Natural killer cell (primary cell): ENCODE measurements around the gene POLE4. TPM values are rescaled to one million over a fixed set of nuclear protein-coding genes. Genes with fewer than 3 reads are reported as not detected.

Source experiments
- ATAC-seq, 3 donors: fragments of 150-1000 bp in 2 of 3; fragments of 200-7000 bp in 1 of 3; cut with Tn5 transposase; 1 replicate in 1 of 3; 2 replicates in 2 of 3; pipeline ENCODE4 v1.10.0; 2021; ENCODE audit warnings: mild to moderate bottlenecking in 2 of 3, moderate library complexity in 2 of 3
- DNase-seq, 2 donors: peaks; one replicate each; pipeline versions ENCODE4 v3.0.0 to v3.0.0-alpha.2; 2013 to 2021; ENCODE audit warnings: mixed read lengths in 1 of 2
- H3K27ac ChIP-seq: one replicate; pipeline ENCODE4 v1.5.1; 2013; ENCODE audit warnings: mild to moderate bottlenecking, low read length
- H3K27me3 ChIP-seq: one replicate; pipeline ENCODE4 v1.6.1; 2013; ENCODE audit warnings: low read length; ENCODE audit not compliant: control insufficient read depth, insufficient read depth
- H3K36me3 ChIP-seq: one replicate; pipeline ENCODE4 v1.6.1; 2013; ENCODE audit warnings: low read length; ENCODE audit not compliant: control insufficient read depth, insufficient read depth
- H3K4me1 ChIP-seq: one replicate; pipeline ENCODE4 v1.6.1; 2013; ENCODE audit warnings: low read length; ENCODE audit not compliant: control insufficient read depth, insufficient read depth
- H3K4me3 ChIP-seq: one replicate; pipeline ENCODE4 v1.5.1; 2013; ENCODE audit warnings: low read length
- H3K9me3 ChIP-seq: one replicate; pipeline ENCODE4 v1.6.1; 2013; ENCODE audit warnings: low read length; ENCODE audit not compliant: control insufficient read depth, insufficient read depth
- H3K27ac Mint-ChIP-seq, 2 donors: one replicate each; pipeline ENCODE4 v1.8.0; 2022; ENCODE audit warnings: mild to moderate bottlenecking in 2 of 2, mixed read lengths in 2 of 2, moderate library complexity in 1 of 2
- H3K27me3 Mint-ChIP-seq, 2 donors: one replicate each; pipeline ENCODE4 v1.8.0; 2022; ENCODE audit warnings: low read depth in 2 of 2, mixed read lengths in 2 of 2
- H3K36me3 Mint-ChIP-seq: one replicate; pipeline ENCODE4 v1.8.0; 2022; ENCODE audit warnings: mixed read lengths
- H3K4me1 Mint-ChIP-seq, 2 donors: one replicate each; pipeline ENCODE4 v1.8.0; 2022; ENCODE audit warnings: mixed read lengths in 2 of 2
- H3K4me3 Mint-ChIP-seq: one replicate; pipeline ENCODE4 v1.8.0; 2022; ENCODE audit warnings: mild to moderate bottlenecking, moderate library complexity, mixed read lengths
- H3K9me3 Mint-ChIP-seq, 2 donors: one replicate each; pipeline ENCODE4 v1.8.0; 2022; ENCODE audit warnings: mixed read lengths in 2 of 2
- WGBS: methylation state at CpG from one replicate; pipeline ENCODE4 v1.1.7; 2013; ENCODE audit warnings: missing lambda C conversion rate; ENCODE audit not compliant: insufficient coverage; 5-methylcytosine and 5-hydroxymethylcytosine counted together
- intact Hi-C: fragments of 100-400 bp; cut with micrococcal nuclease; formaldehyde crosslinking; loops from one replicate; pipeline ENCODE4 v1.14.2; 2022
- total RNA-seq, 4 donors: library from RNA; stranded (reverse); fragments of 120-200 nt in 1 of 4; gene quantifications; one replicate each; pipeline versions ENCODE4 v1.2.3 to v1.2.4, GENCODE V29; 2013 to 2022
- TF ChIP-seq, protein P1 (sequence below): fragments of 200-600 bp; IDR thresholded peaks from one replicate; pipeline ENCODE4 v1.8.0; 2022; ENCODE audit warnings: antibody characterized with exemption

Gene POLE4
- total RNA-seq, 3 donors from 2014 or later (not counting 1 experiment from before 2014, with no cell fraction given) = 31.1 to 35.3 (median 34.4) TPM

DNA sequence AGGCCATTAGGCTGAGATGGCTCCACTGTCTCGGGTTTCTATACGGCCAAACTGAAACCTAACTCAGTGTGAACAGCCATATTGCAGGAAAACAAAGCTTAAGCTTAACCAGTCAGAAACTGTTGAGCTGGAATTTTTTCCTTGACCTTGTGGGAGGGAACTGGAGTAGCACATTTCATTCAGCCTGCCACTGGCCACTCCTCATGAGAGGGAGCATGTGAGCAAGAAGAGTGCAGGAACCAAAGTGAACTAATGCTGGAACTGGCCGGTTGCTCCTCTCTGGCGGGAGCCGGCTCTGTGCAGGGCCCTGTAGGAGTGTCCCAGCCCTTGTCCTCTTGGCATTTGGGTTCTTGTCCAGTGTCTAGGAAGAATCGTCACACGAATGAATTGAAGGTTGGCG is 5.9 kb upstream of the POLE4 start:
- H3K27ac ChIP-seq = no peak overlapping the region
- ATAC-seq (no peak), DNase-seq (no peak)
- Mint-ChIP-seq H3K27ac (no peak overlapping the region), H3K4me3 (no peak overlapping the region), H3K9me3 (no peaks in the 10 kb centered on the region), H3K27me3 (peaks cover 3 to 26% of the 10 kb centered on the region in 2 donors), H3K4me1 (peaks cover 0 to 5% of the 10 kb centered on the region in 2 donors), H3K36me3 (no peaks in the 10 kb centered on the region)
- intact Hi-C loops = no loop called here
- H3K36me3 ChIP-seq = no peaks in the 10 kb centered on the region
- H3K27me3 ChIP-seq = no peaks in the 10 kb centered on the region
- WGBS = 95% methylated on average over 8 of the region's 8 CpGs
- no peaks in the 10 kb centered on the region for H3K4me1 ChIP-seq
- no peak overlapping the region for H3K4me3 ChIP-seq
- no peaks in the 10 kb centered on the region for H3K9me3 ChIP-seq
- TF ChIP-seq, protein P1, sequence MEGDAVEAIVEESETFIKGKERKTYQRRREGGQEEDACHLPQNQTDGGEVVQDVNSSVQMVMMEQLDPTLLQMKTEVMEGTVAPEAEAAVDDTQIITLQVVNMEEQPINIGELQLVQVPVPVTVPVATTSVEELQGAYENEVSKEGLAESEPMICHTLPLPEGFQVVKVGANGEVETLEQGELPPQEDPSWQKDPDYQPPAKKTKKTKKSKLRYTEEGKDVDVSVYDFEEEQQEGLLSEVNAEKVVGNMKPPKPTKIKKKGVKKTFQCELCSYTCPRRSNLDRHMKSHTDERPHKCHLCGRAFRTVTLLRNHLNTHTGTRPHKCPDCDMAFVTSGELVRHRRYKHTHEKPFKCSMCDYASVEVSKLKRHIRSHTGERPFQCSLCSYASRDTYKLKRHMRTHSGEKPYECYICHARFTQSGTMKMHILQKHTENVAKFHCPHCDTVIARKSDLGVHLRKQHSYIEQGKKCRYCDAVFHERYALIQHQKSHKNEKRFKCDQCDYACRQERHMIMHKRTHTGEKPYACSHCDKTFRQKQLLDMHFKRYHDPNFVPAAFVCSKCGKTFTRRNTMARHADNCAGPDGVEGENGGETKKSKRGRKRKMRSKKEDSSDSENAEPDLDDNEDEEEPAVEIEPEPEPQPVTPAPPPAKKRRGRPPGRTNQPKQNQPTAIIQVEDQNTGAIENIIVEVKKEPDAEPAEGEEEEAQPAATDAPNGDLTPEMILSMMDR = no peak

DNA sequence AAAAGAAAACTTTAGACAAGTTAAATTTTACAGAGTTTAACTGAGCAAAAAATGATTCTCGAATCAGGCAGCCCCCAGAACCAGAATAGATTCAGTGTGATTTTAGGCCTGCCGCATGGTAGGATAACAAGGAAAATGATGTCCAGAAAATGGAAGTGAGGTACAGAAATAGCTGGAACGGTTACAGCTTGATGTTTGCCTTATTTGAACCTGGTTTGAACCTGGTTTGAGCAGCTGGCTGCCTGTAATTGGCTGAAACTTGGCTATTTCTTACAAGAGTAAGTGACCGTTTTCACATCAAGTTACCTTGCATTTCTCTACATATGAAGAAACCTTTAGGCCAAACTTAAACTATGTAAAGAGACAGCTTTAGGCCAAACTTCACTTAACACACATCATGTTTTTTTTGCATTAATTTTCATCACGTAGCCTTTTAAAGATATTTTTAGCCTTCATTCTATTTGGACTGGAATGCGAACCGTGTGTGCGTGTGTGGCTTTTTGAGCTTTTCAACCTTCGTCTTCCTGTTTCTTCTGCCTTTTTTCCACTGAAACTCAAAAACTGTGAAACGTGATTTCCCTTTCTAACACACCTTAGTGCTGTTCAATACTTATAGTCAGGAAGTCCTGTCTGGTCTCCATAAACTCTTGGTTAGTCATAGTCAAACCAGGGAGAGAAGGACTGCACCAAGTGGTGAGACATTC is 4.5 kb upstream of the POLE4 start:
- Mint-ChIP-seq H3K27me3 (peaks cover 0 to 17% of the 10 kb centered on the region in 2 donors), H3K36me3 (no peaks in the 10 kb centered on the region), H3K9me3 (no peaks in the 10 kb centered on the region), H3K27ac (no peak overlapping the region), H3K4me3 (no peak overlapping the region), H3K4me1 (peaks cover 7 to 12% of the 10 kb centered on the region in 2 donors)
- Histone ChIP-seq H3K27ac (no peak overlapping the region), H3K27me3 (no peaks in the 10 kb centered on the region), H3K4me1 (peaks cover 6% of the 10 kb centered on the region), H3K9me3 (no peaks in the 10 kb centered on the region), H3K4me3 (no peak overlapping the region), H3K36me3 (no peaks in the 10 kb centered on the region)
- intact Hi-C loops = no loop called here
- 83% methylated on average over 10 of the region's 10 CpGs for WGBS
- TF ChIP-seq, protein P1 = no peak
- ATAC-seq = no peak
- DNase-seq = no peak

DNA sequence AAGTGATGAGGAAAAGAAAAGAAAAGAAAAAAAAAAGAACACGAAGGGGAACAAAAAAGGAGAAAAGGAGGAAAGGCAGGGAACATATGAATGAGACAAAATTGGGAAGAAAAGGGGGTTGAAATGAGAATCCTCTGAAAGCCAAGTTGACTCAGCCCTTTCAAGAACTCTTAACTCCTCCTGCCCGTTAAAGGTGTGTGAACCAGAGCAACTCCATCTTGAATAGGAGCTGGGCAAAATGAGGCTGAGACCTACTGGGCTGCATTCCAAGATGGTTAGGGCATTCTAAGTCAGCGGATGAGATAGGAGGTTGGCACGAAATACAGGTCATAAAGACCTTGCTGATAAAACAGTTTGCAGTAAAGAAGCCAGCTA is 4.0 kb upstream of the POLE4 start:
- Histone ChIP-seq H3K36me3 (no peaks in the 10 kb centered on the region), H3K9me3 (no peaks in the 10 kb centered on the region), H3K27me3 (no peaks in the 10 kb centered on the region), H3K27ac (no peak overlapping the region), H3K4me3 (no peak overlapping the region), H3K4me1 (peaks cover 11% of the 10 kb centered on the region)
- Mint-ChIP-seq H3K27ac (no peak overlapping the region), H3K4me1 (peaks cover 13 to 18% of the 10 kb centered on the region in 2 donors), H3K27me3 (peaks cover 0 to 12% of the 10 kb centered on the region in 2 donors), H3K4me3 (no peak overlapping the region), H3K9me3 (no peaks in the 10 kb centered on the region), H3K36me3 (no peaks in the 10 kb centered on the region)
- DNase-seq (no peak), ATAC-seq (no peak)
- TF ChIP-seq, protein P1 = no peak
- 92% methylated on average over 4 of the region's 4 CpGs for WGBS
- intact Hi-C loops = no loop called here

DNA sequence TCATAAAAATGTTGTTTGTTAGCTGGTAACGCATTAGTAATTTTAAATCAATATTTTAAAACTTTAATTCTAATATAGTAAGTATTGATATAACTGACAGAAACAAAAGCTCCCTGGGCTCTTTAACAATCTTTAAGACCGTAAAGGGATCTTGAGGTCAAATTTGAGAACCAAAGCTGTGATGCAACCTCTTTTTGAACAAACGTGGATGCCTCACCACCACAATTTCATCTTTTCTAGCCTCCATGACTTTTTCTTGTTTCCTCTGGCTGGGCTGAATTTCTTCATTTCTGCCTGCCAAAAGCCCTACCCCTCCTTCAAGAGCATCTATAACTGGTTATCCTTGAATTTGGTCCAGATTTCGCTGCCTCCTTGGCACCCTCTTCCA is 563 bp upstream of the POLE4 start:
- peak overlapping the region; percentile 76 for H3K4me3 ChIP-seq

More for the DNA sequence above, 563 bp upstream of the POLE4 start:
- H3K4me1 ChIP-seq = peaks cover 13% of the 10 kb centered on the region
- ATAC-seq = no peak
- 47% methylated on average over 3 of the region's 4 CpGs for WGBS
- intact Hi-C loops = no loop called here
- Mint-ChIP-seq H3K27me3 (no peaks in the 10 kb centered on the region), H3K27ac (peak overlapping the region; percentile 75 to 88), H3K4me3 (peak overlapping the region; percentile 82), H3K4me1 (peaks cover 28 to 29% of the 10 kb centered on the region in 2 donors), H3K9me3 (no peaks in the 10 kb centered on the region), H3K36me3 (no peaks in the 10 kb centered on the region)
- peaks cover 5% of the 10 kb centered on the region for H3K36me3 ChIP-seq
- TF ChIP-seq, protein P1 = no peak
- no peak for DNase-seq
- no peaks in the 10 kb centered on the region for H3K9me3 ChIP-seq
- no peaks in the 10 kb centered on the region for H3K27me3 ChIP-seq
- peak overlapping the region; percentile 66 for H3K27ac ChIP-seq
